Measurements from ENCODE around the gene C1orf226.

The C1orf226 gene

DNA sequence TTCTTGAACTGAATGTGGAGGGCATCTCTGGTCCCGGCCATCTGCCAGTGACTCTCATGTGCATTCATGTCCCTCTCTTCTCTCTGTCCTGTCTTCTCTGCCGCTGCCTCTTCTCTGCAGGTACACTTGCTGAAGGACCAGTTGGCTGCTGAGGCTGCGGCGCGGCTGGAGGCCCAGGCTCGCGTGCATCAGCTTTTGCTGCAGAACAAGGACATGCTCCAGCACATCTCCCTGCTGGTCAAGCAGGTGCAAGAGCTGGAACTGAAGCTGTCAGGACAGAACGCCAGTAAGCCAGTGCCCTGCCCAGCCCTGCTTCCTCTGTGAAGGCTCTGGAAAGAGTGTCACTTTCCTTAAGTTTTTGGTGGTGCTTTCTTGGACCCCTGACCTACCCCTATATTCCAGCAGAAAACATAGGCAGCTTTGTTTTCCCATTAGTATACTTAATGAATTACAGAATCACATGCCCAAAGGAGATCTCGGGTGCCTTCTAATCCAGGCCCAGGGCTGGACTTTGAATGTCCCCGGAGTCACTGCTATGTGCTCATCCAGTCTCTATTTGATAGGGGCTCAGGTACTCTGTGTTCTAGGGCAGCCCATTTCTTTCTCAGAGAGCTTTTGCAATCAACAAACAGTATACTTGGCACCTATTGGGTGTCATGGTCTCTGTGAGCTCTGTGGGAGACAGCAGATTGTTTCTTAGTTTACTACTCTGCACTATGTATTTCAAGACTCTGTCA, 16.1 kb upstream of the C1orf226 start:
- TF ChIP-seq, protein P1, sequence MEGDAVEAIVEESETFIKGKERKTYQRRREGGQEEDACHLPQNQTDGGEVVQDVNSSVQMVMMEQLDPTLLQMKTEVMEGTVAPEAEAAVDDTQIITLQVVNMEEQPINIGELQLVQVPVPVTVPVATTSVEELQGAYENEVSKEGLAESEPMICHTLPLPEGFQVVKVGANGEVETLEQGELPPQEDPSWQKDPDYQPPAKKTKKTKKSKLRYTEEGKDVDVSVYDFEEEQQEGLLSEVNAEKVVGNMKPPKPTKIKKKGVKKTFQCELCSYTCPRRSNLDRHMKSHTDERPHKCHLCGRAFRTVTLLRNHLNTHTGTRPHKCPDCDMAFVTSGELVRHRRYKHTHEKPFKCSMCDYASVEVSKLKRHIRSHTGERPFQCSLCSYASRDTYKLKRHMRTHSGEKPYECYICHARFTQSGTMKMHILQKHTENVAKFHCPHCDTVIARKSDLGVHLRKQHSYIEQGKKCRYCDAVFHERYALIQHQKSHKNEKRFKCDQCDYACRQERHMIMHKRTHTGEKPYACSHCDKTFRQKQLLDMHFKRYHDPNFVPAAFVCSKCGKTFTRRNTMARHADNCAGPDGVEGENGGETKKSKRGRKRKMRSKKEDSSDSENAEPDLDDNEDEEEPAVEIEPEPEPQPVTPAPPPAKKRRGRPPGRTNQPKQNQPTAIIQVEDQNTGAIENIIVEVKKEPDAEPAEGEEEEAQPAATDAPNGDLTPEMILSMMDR (IDR thresholded peaks at IDR 0.05; ENCODE audit: low read depth, low read length): no peak
- no peak for DNase-seq (ENCODE audit: extremely low read depth, low read depth)

DNA sequence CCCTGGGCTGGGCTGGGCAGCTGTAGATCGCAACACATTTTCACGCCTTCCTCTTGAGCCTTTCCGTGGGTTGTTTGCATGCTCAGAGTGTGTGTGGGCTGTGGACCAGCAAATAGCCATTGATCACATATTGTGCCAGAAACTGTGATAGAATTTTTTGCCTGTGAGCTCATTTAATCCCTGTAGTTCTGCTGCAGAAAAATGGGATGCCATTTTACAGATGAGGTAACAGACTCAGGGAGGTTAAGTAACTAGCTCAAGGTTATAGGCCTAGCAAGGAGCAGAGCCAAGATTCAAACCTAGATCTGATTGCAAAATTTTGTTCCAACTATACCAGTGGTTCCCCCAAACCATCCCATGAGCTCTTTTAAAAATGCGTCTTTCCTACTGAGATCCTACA, 15.4 kb upstream of the C1orf226 start:
- no peak for DNase-seq (ENCODE audit: extremely low read depth, low read depth)
- TF ChIP-seq, protein P1 (IDR thresholded peaks at IDR 0.05; ENCODE audit: low read depth, low read length): no peak

DNA sequence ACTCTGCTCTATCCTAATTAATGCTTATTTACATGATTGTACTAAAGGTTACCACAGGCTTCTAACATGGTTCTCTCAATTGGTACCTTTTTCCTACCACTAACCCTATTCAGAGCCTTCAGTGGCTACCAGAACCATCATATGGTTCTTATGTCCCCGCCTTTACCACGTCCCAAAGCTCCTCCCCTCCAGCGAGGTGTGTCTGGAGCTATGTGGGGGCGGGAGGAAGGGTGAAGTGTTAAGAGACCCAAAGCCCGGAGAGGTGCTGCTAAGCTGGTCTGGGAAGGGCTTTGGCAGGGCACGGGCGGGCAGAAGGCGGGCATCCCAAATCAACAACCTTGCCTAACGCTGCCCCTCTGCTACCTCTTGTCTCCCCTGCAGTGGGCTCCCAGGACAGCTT, 14.9 kb upstream of the C1orf226 start:
- TF ChIP-seq, protein P1 (IDR thresholded peaks at IDR 0.05; ENCODE audit: low read depth, low read length): no peak
- DNase-seq (ENCODE audit: extremely low read depth, low read depth): no peak

DNA sequence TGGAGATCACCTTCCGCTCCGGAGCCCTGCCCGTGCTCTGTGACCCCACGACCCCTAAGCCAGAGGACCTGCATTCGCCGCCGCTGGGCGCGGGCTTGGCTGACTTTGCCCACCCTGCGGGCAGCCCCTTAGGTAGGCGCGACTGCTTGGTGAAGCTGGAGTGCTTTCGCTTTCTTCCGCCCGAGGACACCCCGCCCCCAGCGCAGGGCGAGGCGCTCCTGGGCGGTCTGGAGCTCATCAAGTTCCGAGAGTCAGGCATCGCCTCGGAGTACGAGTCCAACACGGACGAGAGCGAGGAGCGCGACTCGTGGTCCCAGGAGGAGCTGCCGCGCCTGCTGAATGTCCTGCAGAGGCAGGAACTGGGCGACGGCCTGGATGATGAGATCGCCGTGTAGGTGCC, 14.5 kb upstream of the C1orf226 start:
- no peak for DNase-seq (ENCODE audit: extremely low read depth, low read depth)
- TF ChIP-seq, protein P1 (IDR thresholded peaks at IDR 0.05; ENCODE audit: low read depth, low read length): no peak

DNA sequence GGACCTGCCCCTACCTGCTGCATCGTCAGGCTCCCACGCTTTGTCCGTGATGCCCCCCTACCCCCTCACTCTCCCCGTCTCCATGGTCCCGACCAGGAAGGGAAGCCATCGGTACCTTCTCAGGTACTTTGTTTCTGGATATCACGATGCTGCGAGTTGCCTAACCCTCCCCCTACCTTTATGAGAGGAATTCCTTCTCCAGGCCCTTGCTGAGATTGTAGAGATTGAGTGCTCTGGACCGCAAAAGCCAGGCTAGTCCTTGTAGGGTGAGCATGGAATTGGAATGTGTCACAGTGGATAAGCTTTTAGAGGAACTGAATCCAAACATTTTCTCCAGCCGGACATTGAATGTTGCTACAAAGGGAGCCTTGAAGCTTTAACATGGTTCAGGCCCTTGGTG, 13.8 kb upstream of the C1orf226 start:
- no peak for DNase-seq (ENCODE audit: extremely low read depth, low read depth)

DNA sequence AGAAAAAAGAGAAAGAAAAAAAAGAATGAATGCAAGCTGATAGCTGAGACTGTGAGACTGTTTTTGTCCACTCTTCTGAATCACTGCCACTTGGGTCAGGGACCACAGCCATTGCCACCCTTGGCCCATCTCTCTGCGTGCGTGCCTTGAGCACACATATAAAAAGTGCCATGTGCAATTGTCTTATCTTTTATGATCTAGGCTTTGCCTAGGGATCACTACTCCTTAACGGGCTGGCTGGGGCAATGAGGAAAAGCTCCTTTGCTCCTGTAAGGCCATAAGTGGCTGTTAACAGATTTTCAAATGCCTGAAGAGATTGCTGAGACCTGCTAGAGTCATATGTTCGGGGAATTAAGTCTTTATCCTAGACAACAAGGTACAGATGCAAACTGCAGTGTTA, 13.1 kb upstream of the C1orf226 start:
- TF ChIP-seq, protein P1 (IDR thresholded peaks at IDR 0.05; ENCODE audit: low read depth, low read length): no peak
- no peak for DNase-seq (ENCODE audit: extremely low read depth, low read depth)

More for the DNA sequence above, 13.8 kb upstream of the C1orf226 start:
- TF ChIP-seq, protein P1 (IDR thresholded peaks at IDR 0.05; ENCODE audit: low read depth, low read length): no peak

DNA sequence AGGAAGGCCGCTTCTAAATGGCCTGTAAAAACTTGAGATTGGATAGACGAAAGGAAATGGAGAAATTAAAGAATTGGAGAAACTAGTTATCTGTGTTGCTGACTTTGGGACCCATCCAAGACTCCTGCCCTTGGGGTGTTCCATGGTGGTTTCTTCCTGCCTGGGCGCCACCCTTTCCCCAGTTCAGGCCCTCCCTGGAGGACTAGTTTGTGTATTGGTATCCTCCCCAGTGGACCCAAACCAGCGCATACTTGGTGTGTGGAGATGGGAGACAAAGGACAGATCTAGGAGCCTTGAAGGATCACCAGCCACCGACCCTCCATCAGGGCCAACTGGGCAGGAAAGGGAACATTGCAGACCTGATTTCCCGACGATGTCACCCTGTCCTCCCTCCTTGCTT, 12.0 kb upstream of the C1orf226 start:
- no peak for DNase-seq (ENCODE audit: extremely low read depth, low read depth)
- TF ChIP-seq, protein P1 (IDR thresholded peaks at IDR 0.05; ENCODE audit: low read depth, low read length): no peak

All from AG09319 (cell line).